Right cardiac atrium (tissue), 5 donors: ENCODE results near the gene CISTR. TPM values are rescaled to one million over a fixed set of nuclear protein-coding genes. Genes with fewer than 3 reads are reported as not detected.

Experiments used
- ATAC-seq, 2 donors: fragments of 200-7000 bp; cut with Tn5 transposase; one replicate each; pipeline versions ENCODE4 v1.8.0 to v1.9.1; 2020; ENCODE audit warnings: moderate library complexity in 2 of 2, mild to moderate bottlenecking in 1 of 2
- DNase-seq, 3 donors: peaks; one replicate each; pipeline ENCODE4 v3.0.0-alpha.2; 2020
- H3K27ac ChIP-seq: one replicate; pipeline ENCODE4 v1.5.1; 2013; ENCODE audit warnings: mild to moderate bottlenecking, low read length, control low read depth, moderate library complexity
- H3K27me3 ChIP-seq: one replicate; pipeline ENCODE4 v1.6.1; 2013; ENCODE audit not compliant: control insufficient read depth, insufficient read depth
- H3K4me1 ChIP-seq: one replicate; pipeline ENCODE4 v1.6.1; 2013; ENCODE audit warnings: low read length; ENCODE audit not compliant: control insufficient read depth, insufficient read depth
- H3K4me3 ChIP-seq: one replicate; pipeline ENCODE4 v1.5.1; 2013; ENCODE audit warnings: low read length, control low read depth
- H3K9me3 ChIP-seq: one replicate; pipeline ENCODE4 v1.6.1; 2013; ENCODE audit warnings: low read length; ENCODE audit not compliant: control insufficient read depth
- WGBS: extraction: QIAGEN DNeasy Blood & Tissue Kit; methylation state at CpG from one replicate; pipeline ENCODE4 v1.1.7; 2013; 5-methylcytosine and 5-hydroxymethylcytosine counted together
- intact Hi-C, 4 donors: fragments of 100-400 bp; cut with DNase I; formaldehyde crosslinking; loops; one replicate each; pipeline versions ENCODE4 v1.11.0 to v1.14.0; 2022 to 2023
- polyA plus RNA-seq: library from polyadenylated mRNA; stranded (reverse); fragments of 200-250 nt; gene quantifications from one replicate; pipeline ENCODE4 v1.2.3, GENCODE V29; 2013
- total RNA-seq, 4 donors: library from RNA; stranded (reverse); fragmentation: NEBNext Ultra II Directional; extraction: Animal tissue kit (Norgen Biotek cat#: 25700); gene quantifications; one replicate each; pipeline ENCODE4 v1.2.1, GENCODE V29; 2021
- donor health status: healthy with polysubstance abuse.
- donor health status: DM: no; HTN: yes; CAD: no.
- donor health status: DM: no; HTN: no; CAD: no.
- donor health status: DM: no; HTN: yes; CAD: no; lungs with severe emphysema.
- donor health status: DM: yes; HTN: yes; CAD: no.

Gene CISTR
- total and polyA plus RNA-seq, 5 donors, result 2.8 to 5.9 (median 4.0) TPM

GRCh38 chr12:53698948-53699677 is 52.7 kb downstream of the CISTR start:
- no peaks in the 10 kb centered on the region for H3K27me3 ChIP-seq
- H3K9me3 ChIP-seq, result no peaks in the 10 kb centered on the region
- intact Hi-C loops, result no loop called here
- DNase-seq (no peak), ATAC-seq (no peak)
- 64% methylated on average over 3 of the region's 3 CpGs for WGBS
- H3K27ac ChIP-seq, result no peak overlapping the region
- no peak overlapping the region for H3K4me3 ChIP-seq
- peaks cover 4% of the 10 kb centered on the region for H3K4me1 ChIP-seq

GRCh38 chr12:53696655-53697331 is 55.0 kb downstream of the CISTR start:
- Histone ChIP-seq H3K4me1 (peaks cover 4% of the 10 kb centered on the region), H3K9me3 (no peaks in the 10 kb centered on the region), H3K27me3 (no peaks in the 10 kb centered on the region), H3K27ac (no peak overlapping the region), H3K4me3 (peak overlapping the region; percentile 65)
- intact Hi-C loops, result no loop called here
- peak; percentile 6 to 15 for ATAC-seq
- no peak for DNase-seq
- WGBS, result 23% methylated on average over 24 of the region's 24 CpGs

Other genes with a start within 250 kb of the CISTR start
- gene NPFF, start 244.5 kb downstream of the CISTR start, total RNA-seq, result not detected
- not detected for gene NPFF, start 244.5 kb downstream of the CISTR start, polyA plus RNA-seq
- 10 to 100 TPM; 30.7 to 36.9 (median 33.3) TPM for gene ATF7, start 125.6 kb downstream of the CISTR start, total RNA-seq
- 22.8 TPM for gene ATF7, start 125.6 kb downstream of the CISTR start, polyA plus RNA-seq
- gene ATP5MC2, start 75.9 kb downstream of the CISTR start, total RNA-seq, result 100 to 1,000 TPM; 397 to 507 (median 497) TPM
- 740 TPM for gene ATP5MC2, start 75.9 kb downstream of the CISTR start, polyA plus RNA-seq
- 100 to 1,000 TPM; 189 to 247 (median 207) TPM for gene CALCOCO1, start 24.5 kb downstream of the CISTR start, total RNA-seq
- 121 TPM for gene CALCOCO1, start 24.5 kb downstream of the CISTR start, polyA plus RNA-seq
- not detected for gene HOXC13, start 186.9 kb upstream of the CISTR start, total RNA-seq
- not detected for gene HOXC13, start 186.9 kb upstream of the CISTR start, polyA plus RNA-seq
- gene HOXC12, start 202.9 kb upstream of the CISTR start, total RNA-seq, result not detected
- not detected for gene HOXC12, start 202.9 kb upstream of the CISTR start, polyA plus RNA-seq
- not detected for gene HOXC11, start 221.1 kb upstream of the CISTR start, total RNA-seq
- not detected for gene HOXC11, start 221.1 kb upstream of the CISTR start, polyA plus RNA-seq
- gene HOTAIR, start 223.0 kb upstream of the CISTR start, total RNA-seq, result not detected
- gene HOTAIR, start 223.0 kb upstream of the CISTR start, polyA plus RNA-seq, result not detected
- not detected for gene HOXC10, start 233.2 kb upstream of the CISTR start, total RNA-seq
- not detected for gene HOXC10, start 233.2 kb upstream of the CISTR start, polyA plus RNA-seq
- under 1 TPM in 1 of 4 donors, not detected in 3; 0.15 TPM for gene HOXC9, start 248.2 kb upstream of the CISTR start, total RNA-seq
- not detected for gene HOXC9, start 248.2 kb upstream of the CISTR start, polyA plus RNA-seq